GM23248 (cell line): ENCODE data around the gene BCL7C. TPM values are rescaled to one million over a fixed set of nuclear protein-coding genes. Genes with fewer than 3 reads are reported as not detected.
"Not testable (repeated sequence)": the region's sequence is repeated elsewhere in the genome, so short reads cannot be mapped to it uniquely, and the experiment has no call there.

Experiments used
- DNase-seq: peaks from one replicate; pipeline ENCODE4 v3.0.0-alpha.2; 2015
- H2AFZ ChIP-seq: fragments of 200-600 bp; sonication (generic); 2 replicates; pipeline ENCODE4 v1.6.1; 2016; ENCODE audit warnings: antibody characterized with exemption
- H3F3A ChIP-seq: fragments of 200-600 bp; sonication (generic); 2 replicates; pipeline ENCODE4 v1.6.1; 2016; ENCODE audit warnings: mild to moderate bottlenecking, antibody characterized with exemption, mixed run types; ENCODE audit not compliant: insufficient read depth
- H3K27ac ChIP-seq: fragments of 200-600 bp; sonication (generic); 2 replicates; pipeline ENCODE4 v1.5.1; 2016; ENCODE audit warnings: mild to moderate bottlenecking
- H3K27me3 ChIP-seq: fragments of 200-600 bp; sonication (generic); replicated peaks from 2 replicates; pipeline ENCODE4 v1.6.1; 2016; ENCODE audit warnings: mild to moderate bottlenecking; ENCODE audit not compliant: insufficient read depth
- H3K36me3 ChIP-seq: fragments of 200-600 bp; sonication (generic); 2 replicates; pipeline ENCODE4 v1.6.1; 2016; ENCODE audit warnings: low read depth, mild to moderate bottlenecking
- H3K4me1 ChIP-seq: fragments of 200-600 bp; sonication (generic); 2 replicates; pipeline ENCODE4 v1.6.1; 2016; ENCODE audit warnings: mild to moderate bottlenecking; ENCODE audit not compliant: insufficient read depth
- H3K4me2 ChIP-seq: fragments of 200-600 bp; sonication (generic); one replicate; pipeline ENCODE4 v1.6.1; 2016; ENCODE audit warnings: mild to moderate bottlenecking; ENCODE audit not compliant: unreplicated experiment
- H3K4me3 ChIP-seq: fragments of 200-600 bp; sonication (generic); 2 replicates; pipeline ENCODE4 v1.5.1; 2016; ENCODE audit warnings: mild to moderate bottlenecking
- H3K79me2 ChIP-seq: fragments of 200-600 bp; sonication (generic); 2 replicates; pipeline ENCODE4 v1.6.1; 2016; ENCODE audit warnings: mild to moderate bottlenecking; ENCODE audit not compliant: insufficient read depth
- H3K9ac ChIP-seq: fragments of 200-600 bp; sonication (generic); 2 replicates; pipeline ENCODE4 v1.6.1; 2016; ENCODE audit warnings: mild to moderate bottlenecking
- H3K9me2 ChIP-seq: fragments of 200-600 bp; sonication (generic); 2 replicates; pipeline ENCODE4 v1.6.1; 2016; ENCODE audit warnings: mixed run types, mild to moderate bottlenecking, moderate library complexity; ENCODE audit not compliant: insufficient read depth
- H3K9me3 ChIP-seq: fragments of 200-600 bp; sonication (generic); one replicate; pipeline ENCODE4 v1.6.1; 2017; ENCODE audit warnings: low read depth
- H4K20me1 ChIP-seq: fragments of 200-600 bp; sonication (generic); 2 replicates; pipeline ENCODE4 v1.6.0; 2016; ENCODE audit not compliant: insufficient read depth
- EZH2 ChIP-seq: fragments of 200-600 bp; sonication (generic); IDR thresholded peaks from 2 replicates; pipeline ENCODE4 v1.6.1; 2018; ENCODE audit warnings: antibody characterized with exemption, mild to moderate bottlenecking; ENCODE audit not compliant: insufficient read depth, poor library complexity, severe bottlenecking
- EZH2phosphoT487 ChIP-seq: fragments of 200-600 bp; sonication (generic); IDR thresholded peaks from 2 replicates; pipeline ENCODE4 v1.6.1; 2018; ENCODE audit warnings: antibody characterized with exemption, moderate library complexity, mild to moderate bottlenecking, low read depth; ENCODE audit not compliant: insufficient read depth
- WGBS, 2 experiments: methylation state at CpG; one replicate each; pipeline ENCODE4 v1.1.6; 2015 to 2017; ENCODE audit warnings: low lambda C conversion rate in 2 of 2, low coverage in 1 of 2; ENCODE audit errors: missing lambda C conversion rate in 2 of 2; 5-methylcytosine and 5-hydroxymethylcytosine counted together
- in situ Hi-C: fragments of 300-500 bp; cut with MboI; formaldehyde crosslinking; loops from 2 replicates; pipeline ENCODE4 v1.15.0; 2020
- polyA plus RNA-seq: library from polyadenylated mRNA; unstranded; fragments of >200 nt; fragmentation: Nextera tagmentation; extraction: Ambion mirVana; gene quantifications from 2 replicates; pipeline ENCODE4 v1.2.1, GENCODE V29; 2016
- total RNA-seq: library from RNA; depleted of rRNA; stranded (reverse); fragments of >200 nt; shearing (Covaris generic); gene quantifications from 2 replicates; pipeline ENCODE4 v1.2.3, GENCODE V29; 2014

The BCL7C gene
- total and polyA plus RNA-seq, 2 experiments from 2014 or later: 62.5 to 77.1 TPM

- H3K9me2 ChIP-seq: no peaks in the 10 kb centered on the region
- peak overlapping the region; percentile 91 for H3K9ac ChIP-seq
- H2AFZ ChIP-seq: peak overlapping the region; percentile 93
- H4K20me1 ChIP-seq: no peaks in the 10 kb centered on the region
- WGBS, 2 experiments: 68 to 71% methylated on average over 31 to 32 of the region's 32 CpGs
- DNase-seq: no peak
- peaks cover 26% of the 10 kb centered on the region for H3K4me1 ChIP-seq
- TF ChIP-seq EZH2 (no peak), EZH2phosphoT487 (no peak)
- no peaks in the 10 kb centered on the region for H3K27me3 ChIP-seq
- H3K9me3 ChIP-seq: no peaks in the 10 kb centered on the region
- H3F3A ChIP-seq: peaks cover 20% of the 10 kb centered on the region
- H3K4me3 ChIP-seq: peak overlapping the region; percentile 92
- H3K36me3 ChIP-seq: peaks cover 5% of the 10 kb centered on the region; the same call in 1 of the 2 replicates
- H3K27ac ChIP-seq: peak overlapping the region; percentile 96
- in situ Hi-C loops: no loop called here
- peak overlapping the region; percentile 95 for H3K4me2 ChIP-seq
- peaks cover 29% of the 10 kb centered on the region for H3K79me2 ChIP-seq
Observed at GRCh38 chr16:30895627-30896260, 1.9 kb upstream of the BCL7C start.

- peak overlapping the region; percentile 75 for H3K4me2 ChIP-seq
- TF ChIP-seq EZH2phosphoT487 (no peak), EZH2 (no peak)
- H3F3A ChIP-seq: peaks cover 20% of the 10 kb centered on the region
- H3K9me3 ChIP-seq: no peaks in the 10 kb centered on the region
- whole genome bisulfite sequencing, 2 experiments: 30 to 33% methylated on average over 16 of the region's 16 CpGs
- peaks cover 10% of the 10 kb centered on the region; the same call in 1 of the 2 replicates for H3K36me3 ChIP-seq
- DNase-seq: peak; percentile 38
- H3K27ac ChIP-seq: peak overlapping the region; percentile 96
- H3K4me1 ChIP-seq: peaks cover 26% of the 10 kb centered on the region
- in situ Hi-C loops: no loop called here
- H3K9ac ChIP-seq: peak overlapping the region; percentile 89
- H3K9me2 ChIP-seq: no peaks in the 10 kb centered on the region
- H3K4me3 ChIP-seq: peak overlapping the region; percentile 86
- peaks cover 32% of the 10 kb centered on the region for H3K79me2 ChIP-seq
- peak overlapping the region; percentile 85 for H2AFZ ChIP-seq
- H4K20me1 ChIP-seq: no peaks in the 10 kb centered on the region
- no peaks in the 10 kb centered on the region for H3K27me3 ChIP-seq
Observed at GRCh38 chr16:30894540-30895368, 877 bp upstream of the BCL7C start.

- no peaks in the 10 kb centered on the region for H3K9me2 ChIP-seq
- H3K9ac ChIP-seq: peak overlapping the region; percentile 89
- peaks cover 32% of the 10 kb centered on the region for H3K79me2 ChIP-seq
- no peaks in the 10 kb centered on the region for H4K20me1 ChIP-seq
- peak overlapping the region; percentile 74 for H2AFZ ChIP-seq
- peak overlapping the region; percentile 96; the same call in 1 of the 2 replicates for H3K27ac ChIP-seq
- 3 to 4% methylated on average over 10 to 11 of the region's 11 CpGs for WGBS, 2 experiments
- H3K9me3 ChIP-seq: no peaks in the 10 kb centered on the region
- H3F3A ChIP-seq: peaks cover 20% of the 10 kb centered on the region
- in situ Hi-C loops: no loop called here
- H3K27me3 ChIP-seq: no peaks in the 10 kb centered on the region
- peak overlapping the region; percentile 90 for H3K4me2 ChIP-seq
- no peak for DNase-seq
- H3K36me3 ChIP-seq: peaks cover 15% of the 10 kb centered on the region; the same call in 1 of the 2 replicates
- H3K4me3 ChIP-seq: peak overlapping the region; percentile 86
- peaks cover 26% of the 10 kb centered on the region for H3K4me1 ChIP-seq
- TF ChIP-seq EZH2 (no peak), EZH2phosphoT487 (no peak)
Observed at GRCh38 chr16:30893417-30893743, 497 bp downstream of the BCL7C start.

GRCh38 chr16:30892670-30893416 lies 1.0 kb downstream of the BCL7C start:
- in situ Hi-C loops: no loop called here
- H2AFZ ChIP-seq: 0 out of 2 replicates have a peak overlapping the region, but pooled peaks have one; percentile 74
- 62 to 64% methylated on average over 17 to 20 of the region's 20 CpGs for WGBS, 2 experiments
- H3K36me3 ChIP-seq: peaks cover 15% of the 10 kb centered on the region; the same call in 1 of the 2 replicates
- peak overlapping the region; percentile 90 for H3K4me2 ChIP-seq
- H3K9ac ChIP-seq: peak overlapping the region; percentile 89
- no peaks in the 10 kb centered on the region for H3K9me3 ChIP-seq
- H3K4me3 ChIP-seq: peak overlapping the region; percentile 86
- peaks cover 26% of the 10 kb centered on the region for H3K4me1 ChIP-seq
- peaks cover 32% of the 10 kb centered on the region for H3K79me2 ChIP-seq
- no peaks in the 10 kb centered on the region for H4K20me1 ChIP-seq
- no peaks in the 10 kb centered on the region for H3K9me2 ChIP-seq
- no peak for TF ChIP-seq EZH2
- TF ChIP-seq EZH2phosphoT487: no peak
- H3F3A ChIP-seq: peaks cover 20% of the 10 kb centered on the region
- H3K27me3 ChIP-seq: no peaks in the 10 kb centered on the region
- DNase-seq: peak; percentile 9
- H3K27ac ChIP-seq: no peak overlapping the region

GRCh38 chr16:30891043-30891823 lies 2.6 kb downstream of the BCL7C start:
- 91 to 93% methylated on average over 15 of the region's 15 CpGs for WGBS, 2 experiments
- H3K9ac ChIP-seq, H2AFZ ChIP-seq, H4K20me1 ChIP-seq, H3K4me2 ChIP-seq, H3K27ac ChIP-seq, H3K9me3 ChIP-seq, H3K27me3 ChIP-seq, DNase-seq, H3K4me3 ChIP-seq, in situ Hi-C loops, H3K9me2 ChIP-seq: not testable (repeated sequence)
- Histone ChIP-seq H3K79me2 (peaks cover 32% of the 10 kb centered on the region), H3K4me1 (peaks cover 21% of the 10 kb centered on the region), H3F3A (peaks cover 19% of the 10 kb centered on the region), H3K36me3 (peaks cover 15% of the 10 kb centered on the region; the same call in 1 of the 2 replicates)
